HepG2 (cell line): Measurements from ENCODE around the gene RAB40C. TPM values are rescaled to one million over a fixed set of nuclear protein-coding genes. Genes with fewer than 3 reads are reported as not detected.

ENCODE experiments used
- FOXA1 ChIP-seq, 2 experiments: fragments of 450-650 bp in 1 of 2; sonication (generic) in 1 of 2; formaldehyde crosslinking in 1 of 2; IDR thresholded peaks; 2 replicates each; pipeline versions ENCODE4 v1.4.0 to v1.6.1; 2016 to 2020; ENCODE audit warnings: missing genetic modification reagents in 1 of 2
- GZF1 ChIP-seq: sonication (generic); formaldehyde crosslinking; IDR thresholded peaks from 2 replicates; pipeline ENCODE4 v1.5.1; 2020; ENCODE audit warnings: mild to moderate bottlenecking, missing genetic modification reagents
- HMG20B ChIP-seq: conservative IDR thresholded peaks from 2 replicates; pipeline ENCODE4 v1.6.1; 2016; ENCODE audit warnings: missing genetic modification reagents, missing compliant biosample characterization
- JUN ChIP-seq: sonication (generic); formaldehyde crosslinking; IDR thresholded peaks from 2 replicates; pipeline ENCODE4 v1.4.0; 2020; ENCODE audit warnings: mild to moderate bottlenecking, missing genetic modification reagents
- KLF6 ChIP-seq: IDR thresholded peaks from 2 replicates; pipeline ENCODE4 v1.8.0; 2016; ENCODE audit warnings: missing biosample characterization, missing genetic modification reagents
- MAF1 ChIP-seq: sonication (generic); formaldehyde crosslinking; IDR thresholded peaks from 2 replicates; pipeline ENCODE4 v1.5.0; 2020; ENCODE audit warnings: missing genetic modification reagents, borderline replicate concordance
- MXD3 ChIP-seq: IDR thresholded peaks from 2 replicates; pipeline ENCODE4 v1.6.1; 2016; ENCODE audit warnings: mild to moderate bottlenecking, missing biosample characterization, missing genetic modification reagents
- REL ChIP-seq: sonication (generic); formaldehyde crosslinking; conservative IDR thresholded peaks from 2 replicates; pipeline ENCODE4 v1.8.0; 2022; ENCODE audit warnings: mild to moderate bottlenecking, missing genetic modification reagents, moderate library complexity
- TBL1XR1 ChIP-seq: fragments of 150-350 bp; IDR thresholded peaks from 2 replicates; pipeline ENCODE4 v1.6.1; 2014; ENCODE audit warnings: borderline replicate concordance, low read length; ENCODE audit not compliant: partially characterized antibody
- THAP9 ChIP-seq: sonication (generic); formaldehyde crosslinking; IDR thresholded peaks from 2 replicates; pipeline ENCODE4; 2020; ENCODE audit warnings: missing genetic modification reagents, mild to moderate bottlenecking, borderline replicate concordance
- XRCC5 ChIP-seq: fragments of 200-400 bp; formaldehyde crosslinking; optimal IDR thresholded peaks from 2 replicates; pipeline ENCODE3; 2017; ENCODE audit warnings: mild to moderate bottlenecking, low read length
- ZFP36 ChIP-seq: fragments of 150-350 bp; IDR thresholded peaks from 2 replicates; pipeline ENCODE4 v1.6.1; 2018; ENCODE audit warnings: borderline replicate concordance, low read length, low read depth; ENCODE audit not compliant: partially characterized antibody
- ZFX ChIP-seq: sonication (generic); formaldehyde crosslinking; IDR thresholded peaks from 2 replicates; pipeline ENCODE4 v1.4.0; 2020; ENCODE audit warnings: mild to moderate bottlenecking, low read depth, missing genetic modification reagents, moderate library complexity
- ZMYM3 ChIP-seq: sonication (generic); formaldehyde crosslinking; IDR thresholded peaks from 2 replicates; pipeline ENCODE4 v1.5.1; 2020; ENCODE audit warnings: mild to moderate bottlenecking, missing genetic modification reagents
- ZNF138 ChIP-seq: sonication (generic); formaldehyde crosslinking; IDR thresholded peaks from 2 replicates; pipeline ENCODE4 v1.5.0; 2020; ENCODE audit warnings: mild to moderate bottlenecking, low read depth, missing genetic modification reagents
- ZNF18 ChIP-seq: sonication (generic); formaldehyde crosslinking; IDR thresholded peaks from 2 replicates; pipeline ENCODE4 v1.8.0; 2022; ENCODE audit warnings: mild to moderate bottlenecking, missing genetic modification reagents; ENCODE audit not compliant: insufficient replicate concordance
- ZNF3 ChIP-seq: IDR thresholded peaks from 2 replicates; pipeline ENCODE4 v1.7.0; 2017; ENCODE audit warnings: inconsistent platforms
- ZNF383 ChIP-seq: sonication (generic); formaldehyde crosslinking; IDR thresholded peaks from 2 replicates; pipeline ENCODE4 v1.4.0; 2020; ENCODE audit warnings: missing genetic modification reagents, mild to moderate bottlenecking, borderline replicate concordance
- ZNF468 ChIP-seq: sonication (generic); formaldehyde crosslinking; IDR thresholded peaks from 2 replicates; pipeline ENCODE4 v1.8.0; 2022; ENCODE audit warnings: mild to moderate bottlenecking, moderate library complexity, missing genetic modification reagents
- ZNF567 ChIP-seq: sonication (generic); formaldehyde crosslinking; IDR thresholded peaks from 2 replicates; pipeline ENCODE4 v1.8.1; 2023; ENCODE audit warnings: mild to moderate bottlenecking, missing genetic modification reagents, borderline replicate concordance
- ZNF605 ChIP-seq: sonication (generic); formaldehyde crosslinking; IDR thresholded peaks from 2 replicates; pipeline ENCODE4 v1.8.0; 2022; ENCODE audit warnings: mild to moderate bottlenecking, missing genetic modification reagents
- ZNF788 ChIP-seq: sonication (generic); formaldehyde crosslinking; IDR thresholded peaks from 2 replicates; pipeline ENCODE4 v1.5.0; 2020; ENCODE audit warnings: mild to moderate bottlenecking, missing genetic modification reagents, borderline replicate concordance
- ZSCAN21 ChIP-seq: sonication (generic); formaldehyde crosslinking; IDR thresholded peaks from 2 replicates; pipeline ENCODE4 v1.8.0; 2022; ENCODE audit warnings: mild to moderate bottlenecking, missing genetic modification reagents, moderate library complexity, borderline replicate concordance
- ZSCAN31 ChIP-seq: sonication (generic); formaldehyde crosslinking; IDR thresholded peaks from 2 replicates; pipeline ENCODE4 v1.5.0; 2020; ENCODE audit warnings: low read depth, mild to moderate bottlenecking, missing genetic modification reagents
- polyA plus RNA-seq, 8 experiments: library from polyadenylated mRNA; depleted of rRNA in 3 of 8; stranded (reverse) in 7 of 8; unstranded in 1 of 8; fragments of >200 nt; fragmentation: Illumina TruSeq in 4 of 8; extraction: Trizol in 4 of 8; gene quantifications; 2 replicates each; pipeline versions ENCODE4 v1.2.1 to v1.2.3, GENCODE V29; 2011 to 2016; ENCODE audit warnings: low read depth in 4 of 8, missing spikeins in 1 of 8, mixed read lengths in 1 of 8; ENCODE audit not compliant: insufficient read depth in 1 of 8
- total RNA-seq, 5 experiments: library from RNA; depleted of rRNA; stranded (reverse); fragments of >200 nt; fragmentation: Illumina TruSeq; extraction: Trizol; gene quantifications; 2 replicates each; pipeline ENCODE4 v1.2.3, GENCODE V29; 2016; ENCODE audit warnings: low read depth in 1 of 5

The RAB40C gene
- total and polyA plus RNA-seq, 2 of the 13 experiments (the other 11 are each of a cell fraction or from before 2014, with no cell fraction given): 7.7 to 11.5 TPM

- no peak for TF ChIP-seq FOXA1 (IDR thresholded peaks at IDR 0.05)
- TF ChIP-seq FOXA1 (CRISPR knock-in tag; IDR thresholded peaks at IDR 0.05): 0 out of 2 replicates have a peak, but pooled peaks have one; percentile 2
- TF ChIP-seq ZNF468 (CRISPR knock-in tag): no peak
- TF ChIP-seq ZNF605: no peak
- TF ChIP-seq ZNF18 (CRISPR knock-in tag): peak; percentile 18
- TF ChIP-seq ZNF567 (CRISPR knock-in tag): no peak
- no peak for TF ChIP-seq HMG20B (CRISPR knock-in tag)
- no peak for TF ChIP-seq JUN (CRISPR knock-in tag)
- no peak for TF ChIP-seq ZSCAN21 (CRISPR knock-in tag)
- TF ChIP-seq ZSCAN31 (CRISPR knock-in tag): no peak
- TF ChIP-seq ZFP36: no peak
- TF ChIP-seq ZNF3 (CRISPR knock-in tag): no peak
- no peak for TF ChIP-seq ZNF138 (CRISPR knock-in tag)
- TF ChIP-seq MXD3 (CRISPR knock-in tag): peak; percentile 46; the same call in 1 of the 2 replicates
- TF ChIP-seq REL (CRISPR knock-in tag): no peak
- peak; percentile 53; the same call in 1 of the 2 replicates for TF ChIP-seq THAP9 (CRISPR knock-in tag)
- no peak for TF ChIP-seq XRCC5
- TF ChIP-seq ZNF788 (CRISPR knock-in tag): no peak; the same call in 1 of the 2 replicates
- peak; percentile 81 for TF ChIP-seq ZFX
- TF ChIP-seq ZNF383: peak; percentile 64; the same call in 1 of the 2 replicates
- no peak for TF ChIP-seq ZMYM3
- TF ChIP-seq MAF1: peak; percentile 63; the same call in 1 of the 2 replicates
- no peak for TF ChIP-seq TBL1XR1
- TF ChIP-seq KLF6 (CRISPR knock-in tag): 0 out of 2 replicates have a peak, but pooled peaks have one; percentile 18
- TF ChIP-seq GZF1: no peak
Observed at GRCh38 chr16:630249-630814, 40.5 kb downstream of the RAB40C start (continued).
